Prostate gland (tissue), 2 donors: ENCODE data around the gene EVC. TPM values are rescaled to one million over a fixed set of nuclear protein-coding genes. Genes with fewer than 3 reads are reported as not detected.

Experiments used
- DNase-seq: peaks from one replicate; pipeline ENCODE4 v3.0.0-alpha.2; 2019; ENCODE audit warnings: low spot score
- H3K27ac ChIP-seq, 2 donors: fragments of 200-600 bp; sonication (generic); 2 replicates each; pipeline ENCODE4 v1.5.1; 2017 to 2019
- H3K27me3 ChIP-seq: fragments of 200-600 bp; sonication (generic); replicated peaks from 2 replicates; pipeline ENCODE4 v1.5.1; 2019; ENCODE audit not compliant: insufficient read depth
- H3K36me3 ChIP-seq, 2 donors: fragments of 200-600 bp; sonication (generic); 1 replicate in 1 of 2; 2 replicates in 1 of 2; pipeline versions ENCODE4 v1.5.1 to v1.8.1; 2017 to 2019
- H3K4me1 ChIP-seq: fragments of 200-600 bp; sonication (generic); replicated peaks from 2 replicates; pipeline ENCODE4 v1.5.1; 2019
- H3K4me3 ChIP-seq, 2 donors: fragments of 200-600 bp; sonication (generic); 2 replicates each; pipeline ENCODE4 v1.5.1; 2017 to 2019
- H3K9me3 ChIP-seq: fragments of 200-600 bp; sonication (generic); 2 replicates; pipeline ENCODE4 v1.5.1; 2017
- POLR2A ChIP-seq: fragments of 450-650 bp; IDR thresholded peaks from one replicate; pipeline ENCODE4 v1.6.1; 2016; ENCODE audit warnings: antibody characterized with exemption, mild to moderate bottlenecking
- POLR2AphosphoS5 ChIP-seq: sonication (generic); formaldehyde crosslinking; IDR thresholded peaks from one replicate; pipeline ENCODE4 v1.6.1; 2017; ENCODE audit warnings: antibody characterized with exemption
- WGBS: methylation state at CpG from one replicate; pipeline ENCODE4 v1.1.5; 2018; 5-methylcytosine and 5-hydroxymethylcytosine counted together
- intact Hi-C: fragments of 100-400 bp; cut with DNase I; formaldehyde crosslinking; loops from one replicate; pipeline ENCODE4 v1.14.2; 2022
- total RNA-seq, 2 donors: library from RNA; depleted of rRNA; stranded (reverse); fragments of >200 nt; gene quantifications; one replicate each; pipeline ENCODE4 v1.1.0, GENCODE V29; 2016
- TF ChIP-seq, protein P1 (sequence below), 4 experiments: fragments of 200-600 bp in 2 of 4; fragments of 450-650 bp in 2 of 4; sonication (generic) in 2 of 4; IDR thresholded peaks; 1 replicate in 3 of 4; 2 replicates in 1 of 4; pipeline ENCODE4 v1.5.1; 2016 to 2019; ENCODE audit warnings: antibody characterized with exemption in 4 of 4, mild to moderate bottlenecking in 2 of 4, moderate library complexity in 2 of 4

EVC gene
- total RNA-seq, 2 donors from 2014 or later = 49.0 to 55.7 TPM

DNA sequence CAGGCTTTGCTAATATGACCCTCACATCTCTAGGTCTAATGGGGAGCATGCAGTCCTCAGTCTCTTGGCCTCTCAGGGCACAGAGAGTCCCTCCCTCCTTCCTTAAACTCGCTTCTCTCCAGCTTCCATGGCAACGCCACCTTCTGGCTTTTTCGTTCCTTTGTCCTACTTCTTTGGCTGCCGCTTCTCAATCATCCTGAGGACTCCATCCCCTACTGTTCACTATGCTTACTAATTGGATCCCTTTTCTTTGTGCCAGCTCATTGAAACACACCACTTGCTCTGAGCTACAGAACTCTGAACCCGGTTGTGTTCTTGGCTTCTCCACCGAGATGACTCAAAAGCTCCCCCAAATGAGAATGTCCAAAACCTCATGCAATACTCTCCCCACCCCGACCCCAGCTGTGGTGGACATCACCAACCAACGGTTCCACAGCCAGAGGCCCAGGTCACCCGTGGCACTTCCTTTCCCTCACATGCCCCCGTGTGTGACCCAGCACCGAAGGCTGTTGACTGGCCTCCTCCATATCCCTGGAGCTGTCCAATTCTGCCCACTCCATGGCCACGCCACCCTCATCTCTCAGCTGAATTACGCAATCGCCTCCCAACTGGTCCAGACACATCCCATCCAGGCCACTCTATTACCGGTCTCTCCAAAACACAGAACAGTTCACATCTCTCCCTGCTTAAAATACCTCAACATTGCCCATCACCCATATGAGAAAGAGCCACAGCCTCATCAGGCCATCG, 147.2 kb downstream of the EVC start:
- no peak overlapping the region for H3K27ac ChIP-seq

DNA sequence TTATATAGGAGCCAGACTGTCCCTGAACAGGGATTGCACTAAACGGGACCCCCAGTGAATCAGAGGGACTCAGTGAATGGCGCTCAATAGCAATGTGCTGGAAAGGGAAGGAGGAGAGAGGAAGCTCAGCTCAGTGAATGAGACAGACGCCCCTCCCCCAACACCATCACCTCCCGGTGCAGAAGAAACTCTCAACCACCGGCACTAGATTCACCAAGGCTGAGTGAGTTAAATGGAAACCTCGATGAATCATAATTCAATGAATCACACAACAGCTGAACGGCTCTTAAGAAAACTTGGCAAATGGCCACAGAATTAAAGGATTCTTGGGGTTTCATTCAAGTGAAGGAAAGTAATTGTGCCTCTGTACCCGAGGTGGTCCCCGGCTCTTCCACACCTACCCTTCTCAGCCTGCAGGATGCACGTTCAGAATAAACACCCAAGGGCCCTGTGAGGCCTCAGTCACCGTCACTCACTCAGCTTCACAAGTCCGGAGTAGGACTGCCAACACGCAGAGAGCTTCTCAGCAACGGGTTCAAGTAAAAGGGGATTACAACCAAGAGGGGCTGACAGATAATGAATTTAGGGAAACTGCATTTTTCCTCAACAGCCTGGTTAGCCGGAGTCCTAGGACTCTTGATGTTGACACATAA, 152.6 kb downstream of the EVC start:
- Histone ChIP-seq H3K4me1 (no peaks in the 10 kb centered on the region), H3K36me3 (no peaks in the 10 kb centered on the region), H3K4me3 (no peak overlapping the region), H3K9me3 (no peaks in the 10 kb centered on the region), H3K27me3 (no peaks in the 10 kb centered on the region), H3K27ac (no peak overlapping the region)
- TF ChIP-seq POLR2AphosphoS5 (no peak), POLR2A (no peak)
- TF ChIP-seq, protein P1, sequence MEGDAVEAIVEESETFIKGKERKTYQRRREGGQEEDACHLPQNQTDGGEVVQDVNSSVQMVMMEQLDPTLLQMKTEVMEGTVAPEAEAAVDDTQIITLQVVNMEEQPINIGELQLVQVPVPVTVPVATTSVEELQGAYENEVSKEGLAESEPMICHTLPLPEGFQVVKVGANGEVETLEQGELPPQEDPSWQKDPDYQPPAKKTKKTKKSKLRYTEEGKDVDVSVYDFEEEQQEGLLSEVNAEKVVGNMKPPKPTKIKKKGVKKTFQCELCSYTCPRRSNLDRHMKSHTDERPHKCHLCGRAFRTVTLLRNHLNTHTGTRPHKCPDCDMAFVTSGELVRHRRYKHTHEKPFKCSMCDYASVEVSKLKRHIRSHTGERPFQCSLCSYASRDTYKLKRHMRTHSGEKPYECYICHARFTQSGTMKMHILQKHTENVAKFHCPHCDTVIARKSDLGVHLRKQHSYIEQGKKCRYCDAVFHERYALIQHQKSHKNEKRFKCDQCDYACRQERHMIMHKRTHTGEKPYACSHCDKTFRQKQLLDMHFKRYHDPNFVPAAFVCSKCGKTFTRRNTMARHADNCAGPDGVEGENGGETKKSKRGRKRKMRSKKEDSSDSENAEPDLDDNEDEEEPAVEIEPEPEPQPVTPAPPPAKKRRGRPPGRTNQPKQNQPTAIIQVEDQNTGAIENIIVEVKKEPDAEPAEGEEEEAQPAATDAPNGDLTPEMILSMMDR (IDR thresholded peaks at IDR 0.05) = no peak
- DNase-seq = no peak
- WGBS = 52% methylated on average over 15 of the region's 15 CpGs
- intact Hi-C loops = no loop called here

More for the DNA sequence above, 147.2 kb downstream of the EVC start:
- H3K4me3 ChIP-seq = no peak overlapping the region
- TF ChIP-seq, protein P1 (IDR thresholded peaks at IDR 0.05) = no peak
- TF ChIP-seq POLR2AphosphoS5 (no peak), POLR2A (no peak)
- H3K4me1 ChIP-seq = no peaks in the 10 kb centered on the region
- 86% methylated on average over 16 of the region's 16 CpGs for WGBS
- no peaks in the 10 kb centered on the region for H3K9me3 ChIP-seq
- H3K36me3 ChIP-seq = no peaks in the 10 kb centered on the region
- intact Hi-C loops = no loop called here
- no peaks in the 10 kb centered on the region for H3K27me3 ChIP-seq
- no peak for DNase-seq

Other genes with a start within 250 kb of the EVC start
- gene EVC2, start 2.6 kb upstream of the EVC start, total RNA-seq = 10 to 100 TPM in 1 of 2 donors, 1 to 10 TPM in 1; 7.6 to 11.0 TPM
- gene CRMP1, start 181.9 kb downstream of the EVC start, total RNA-seq = 1 to 10 TPM; 1.4 to 6.0 TPM